HG02943 (cell line): ENCODE measurements around the gene LPIN2.

ENCODE experiments used
- ATAC-seq: cut with Tn5 transposase; IDR thresholded peaks from one replicate; pipeline ENCODE4 v1.9.1; 2021; ENCODE audit warnings: mild to moderate bottlenecking, low read depth, moderate library complexity; ENCODE audit not compliant: unreplicated experiment

Gene LPIN2

GRCh38 chr18:2984703-2985261, 28.2 kb downstream of the LPIN2 start:
- ATAC-seq: no peak

DNA sequence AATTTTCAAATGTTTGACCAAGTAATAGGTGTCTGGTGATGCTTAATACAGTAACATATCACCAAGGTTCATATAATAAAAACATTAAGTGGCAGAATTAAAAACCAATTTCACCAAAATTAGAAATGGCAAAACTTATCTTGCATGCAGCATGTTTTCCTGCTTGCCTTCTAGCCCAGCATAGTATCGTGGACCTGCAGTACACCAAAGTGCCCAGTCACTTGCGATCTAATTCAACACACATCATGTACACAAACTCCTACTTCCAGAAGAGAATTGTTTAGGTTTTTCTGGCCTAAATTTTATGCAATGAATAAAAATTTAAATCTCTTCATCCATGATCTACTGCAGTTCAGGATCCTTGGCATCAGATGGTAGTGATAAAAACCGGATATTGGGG, 28.9 kb downstream of the LPIN2 start:
- ATAC-seq: no peak

GRCh38 chr18:2983296-2983695, 29.6 kb downstream of the LPIN2 start:
- no peak for ATAC-seq

- no peak for ATAC-seq
Observed at GRCh38 chr18:2982452-2983269, 30.3 kb downstream of the LPIN2 start.

- ATAC-seq: no peak
Observed at GRCh38 chr18:2982022-2982421, 30.9 kb downstream of the LPIN2 start.

- ATAC-seq: no peak
Observed at GRCh38 chr18:2981212-2981728, 31.7 kb downstream of the LPIN2 start.

DNA sequence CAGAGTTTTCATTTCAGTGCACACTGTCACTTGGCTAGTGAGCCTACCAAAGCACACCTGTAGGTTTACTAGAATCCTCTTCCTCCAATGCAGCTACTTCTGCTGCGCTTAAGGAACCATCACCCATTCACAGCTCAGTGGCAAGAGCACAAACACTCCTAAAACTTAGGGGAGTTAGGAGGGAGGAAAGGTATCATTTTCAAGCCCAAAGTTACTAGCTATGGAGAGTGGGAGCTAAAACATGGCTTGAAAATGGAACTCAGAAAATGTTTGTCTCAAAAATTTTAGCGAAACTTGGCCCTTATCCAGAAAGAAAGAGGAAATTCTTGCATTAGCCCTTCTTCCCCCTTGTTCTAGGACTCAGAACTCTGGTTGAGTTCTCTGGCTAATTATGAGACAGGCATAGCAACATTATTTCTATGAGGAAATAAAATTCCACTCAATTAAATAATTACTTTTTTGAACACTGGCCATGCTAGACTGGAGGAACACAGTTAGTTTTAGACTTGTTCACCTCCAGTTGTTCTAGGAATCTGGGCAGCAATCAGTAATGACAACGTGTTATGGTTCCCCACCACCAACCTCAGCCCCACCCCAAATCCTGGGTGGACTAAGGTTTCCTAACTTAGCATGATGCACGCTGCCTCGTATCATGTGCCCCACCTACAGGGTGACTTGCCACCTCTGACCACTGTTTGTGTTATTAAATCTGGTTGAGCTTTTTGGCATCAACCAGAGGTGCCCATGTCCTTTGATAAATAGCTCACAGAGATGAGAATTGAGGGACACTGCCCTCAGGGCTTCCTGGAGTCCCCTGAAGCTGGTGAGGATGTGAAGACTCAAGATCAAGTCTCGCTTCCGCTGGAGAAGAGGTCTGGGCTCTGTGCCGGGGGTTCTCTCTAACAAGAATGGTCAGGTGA, 32.8 kb downstream of the LPIN2 start:
- ATAC-seq: no peak

GRCh38 chr18:2979129-2979528, 33.8 kb downstream of the LPIN2 start:
- ATAC-seq: no peak

DNA sequence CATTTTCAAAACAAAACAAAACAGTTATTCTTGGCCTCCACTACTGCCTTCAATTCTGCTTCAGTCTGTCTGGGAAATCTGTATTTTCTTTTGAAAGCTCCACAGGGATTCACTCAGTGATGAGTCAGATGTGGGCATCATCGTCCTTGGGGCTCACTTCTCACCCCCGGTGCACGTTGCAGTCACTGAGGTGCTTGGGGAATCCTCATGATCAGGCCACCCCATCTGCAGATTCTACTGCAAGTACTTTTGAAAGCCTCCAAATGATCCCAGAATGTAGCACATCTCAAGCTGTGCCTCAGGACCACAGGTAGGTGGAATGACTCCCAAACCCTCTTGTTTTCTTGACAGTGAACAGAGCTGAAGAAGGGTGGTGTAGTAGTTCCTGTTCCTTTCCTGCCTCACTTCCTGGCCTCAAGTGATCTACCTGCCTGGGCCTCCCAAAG, 34.3 kb downstream of the LPIN2 start:
- no peak for ATAC-seq

DNA sequence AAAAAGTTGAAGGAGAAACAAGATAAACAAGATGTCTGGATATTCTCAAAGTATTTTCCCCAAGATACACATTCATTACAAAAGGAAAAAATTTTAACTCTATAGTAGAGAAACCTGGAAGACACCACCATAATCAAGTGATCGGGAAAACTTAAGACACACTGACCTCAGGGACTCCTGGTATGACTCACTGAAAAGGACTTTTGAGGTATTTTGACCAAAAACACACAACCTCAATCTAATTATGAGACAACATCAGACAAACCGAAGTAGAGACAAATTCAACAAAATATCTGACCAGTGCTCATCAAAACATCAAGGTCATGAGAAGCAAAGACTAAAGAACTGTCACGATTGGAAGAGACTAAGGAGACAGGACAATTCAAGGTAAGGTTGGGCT, 34.7 kb downstream of the LPIN2 start:
- no peak for ATAC-seq

DNA sequence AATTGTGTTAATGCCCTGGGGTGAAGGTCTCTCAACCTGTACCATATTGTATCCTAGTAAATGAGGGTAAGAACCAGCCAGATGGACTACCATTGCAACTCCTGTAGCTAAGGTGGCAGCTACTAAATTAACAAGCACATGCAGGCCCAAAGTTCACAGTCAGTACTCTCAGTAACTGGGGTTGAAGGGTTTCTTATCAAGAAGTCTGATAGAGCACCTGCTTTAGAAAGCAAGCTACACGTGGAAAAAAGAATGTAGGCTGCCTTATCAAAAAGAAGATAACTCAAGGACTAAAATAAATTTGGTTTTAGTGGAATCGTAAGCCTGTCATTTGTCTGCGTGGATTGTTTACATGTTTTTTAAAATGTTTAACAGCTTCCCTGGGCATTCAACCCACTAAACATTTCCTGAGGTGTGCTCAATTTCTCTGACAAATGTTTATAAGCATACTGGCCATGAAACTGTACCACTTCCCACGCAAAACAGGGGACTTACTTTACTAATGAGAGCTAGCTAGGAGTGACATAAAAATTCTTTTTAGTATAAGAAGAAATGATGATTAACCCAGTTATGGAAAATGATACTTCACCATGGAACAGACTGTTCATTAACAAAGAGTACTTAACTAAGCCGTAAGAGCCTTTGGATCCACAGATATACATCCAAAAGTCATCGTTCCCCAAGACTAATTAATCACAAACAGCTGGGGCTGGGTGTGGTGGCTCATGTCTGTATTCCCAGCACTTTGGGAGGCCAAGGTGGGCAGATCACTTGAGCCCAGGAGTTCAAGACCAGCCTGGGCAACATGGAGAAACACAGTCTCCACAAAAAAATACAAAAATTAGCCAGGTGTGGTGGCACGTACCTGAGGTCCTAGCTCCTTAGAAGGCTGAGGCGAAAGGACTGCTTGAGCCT, 36.5 kb downstream of the LPIN2 start:
- ATAC-seq: no peak

DNA sequence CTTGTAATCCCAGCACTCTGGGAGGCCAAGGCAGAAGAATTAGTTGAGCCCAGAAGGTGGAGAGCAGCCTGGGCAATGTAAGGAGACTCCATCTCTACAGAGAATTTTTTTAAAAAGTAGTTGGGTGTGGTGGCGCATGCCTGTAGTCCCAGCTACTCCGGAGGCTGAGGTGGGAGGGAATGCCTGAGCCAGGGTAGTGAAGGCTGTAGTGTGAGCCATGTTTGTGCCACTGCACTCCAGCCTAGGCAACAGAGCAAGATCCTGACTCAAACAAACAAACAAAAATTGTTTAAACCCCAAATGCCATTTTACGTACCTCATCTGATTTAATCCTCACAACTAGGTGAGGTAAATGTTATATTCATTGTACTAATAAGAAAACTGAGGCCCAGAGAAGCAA, 38.2 kb downstream of the LPIN2 start:
- no peak for ATAC-seq

GRCh38 chr18:2971741-2972552, 41.0 kb downstream of the LPIN2 start:
- peak; percentile 77 for ATAC-seq

- ATAC-seq: no peak
Observed at GRCh38 chr18:2970772-2971659, 41.9 kb downstream of the LPIN2 start.

- ATAC-seq: no peak
Observed at GRCh38 chr18:2970344-2970743, 42.6 kb downstream of the LPIN2 start.

- ATAC-seq: no peak
Observed at GRCh38 chr18:2969695-2970094, 43.2 kb downstream of the LPIN2 start.

DNA sequence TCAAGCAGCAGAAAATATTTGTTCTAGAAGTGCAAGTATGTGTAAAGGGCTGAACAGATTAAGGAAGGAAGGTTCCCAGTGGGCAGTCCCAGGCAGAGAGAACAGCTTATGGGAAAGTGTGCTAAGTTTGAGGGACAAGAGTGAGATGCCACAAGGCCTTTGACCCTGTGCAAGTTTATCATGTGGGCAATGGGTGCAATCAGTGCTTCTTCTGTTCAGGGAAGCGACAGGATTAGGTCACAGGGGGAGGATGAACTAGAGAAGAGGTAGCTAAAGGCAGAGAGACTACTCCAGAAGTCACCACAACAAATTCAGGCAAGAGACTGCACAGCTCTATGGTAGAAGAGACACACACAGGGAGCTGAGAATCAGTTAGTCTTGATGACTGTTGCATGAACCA, 44.3 kb downstream of the LPIN2 start:
- no peak for ATAC-seq

- no peak for ATAC-seq
Observed at GRCh38 chr18:2967820-2968219, 45.1 kb downstream of the LPIN2 start.
